Epithelial cell of prostate (primary cell): Measurements from ENCODE around the gene SPINT2.

Source experiments
- DNase-seq: peaks from one replicate; pipeline ENCODE4 v3.0.0-alpha.2; 2011; ENCODE audit warnings: low read depth, low spot score
- H3K27ac ChIP-seq: fragments of 450-650 bp; 2 replicates; pipeline ENCODE4 v1.5.1; 2017; ENCODE audit warnings: mild to moderate bottlenecking

Gene SPINT2

DNA sequence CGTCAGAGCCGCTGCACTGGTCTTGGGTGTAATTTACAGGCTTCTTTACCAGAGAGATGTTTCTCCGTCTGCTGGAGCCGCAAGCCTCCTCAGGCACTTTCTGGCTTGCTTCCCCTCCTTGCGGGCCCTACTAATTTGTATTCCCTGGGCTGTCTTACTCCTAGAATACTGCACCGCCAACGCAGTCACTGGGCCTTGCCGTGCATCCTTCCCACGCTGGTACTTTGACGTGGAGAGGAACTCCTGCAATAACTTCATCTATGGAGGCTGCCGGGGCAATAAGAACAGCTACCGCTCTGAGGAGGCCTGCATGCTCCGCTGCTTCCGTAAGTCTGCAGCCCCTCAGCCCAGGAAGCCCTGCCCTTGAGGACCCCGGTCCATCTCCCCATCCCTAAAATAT lies 25.6 kb downstream of the SPINT2 start:
- no peak for DNase-seq
- H3K27ac ChIP-seq = peak overlapping the region; percentile 99

DNA sequence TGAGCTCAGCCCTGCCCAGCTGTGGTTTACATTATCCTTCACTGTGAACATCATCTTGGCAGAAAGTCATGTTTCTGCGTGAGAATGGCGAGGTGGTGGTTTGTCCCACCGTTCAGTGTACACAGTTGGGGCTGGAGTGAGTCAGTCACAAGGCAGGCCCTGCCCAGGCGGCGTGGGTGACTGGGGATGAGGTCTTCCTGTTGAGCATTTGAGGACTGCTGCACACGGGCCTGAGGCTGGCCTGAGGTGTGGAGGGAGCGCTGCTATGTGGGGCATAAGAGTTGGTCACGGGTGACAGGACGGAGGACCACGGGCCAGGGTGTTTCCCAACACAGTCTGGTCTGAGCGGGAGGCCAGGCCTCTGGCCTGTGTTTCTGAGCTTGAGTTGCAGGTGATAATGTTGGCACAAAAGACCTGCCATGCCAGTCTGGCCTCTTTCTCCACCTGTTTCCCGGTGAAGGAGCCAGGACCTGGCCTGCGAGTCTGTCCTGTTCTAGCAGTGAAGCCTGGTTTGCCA lies 26.3 kb downstream of the SPINT2 start:
- peak overlapping the region; percentile 99 for H3K27ac ChIP-seq
- DNase-seq = peak; percentile 81

DNA sequence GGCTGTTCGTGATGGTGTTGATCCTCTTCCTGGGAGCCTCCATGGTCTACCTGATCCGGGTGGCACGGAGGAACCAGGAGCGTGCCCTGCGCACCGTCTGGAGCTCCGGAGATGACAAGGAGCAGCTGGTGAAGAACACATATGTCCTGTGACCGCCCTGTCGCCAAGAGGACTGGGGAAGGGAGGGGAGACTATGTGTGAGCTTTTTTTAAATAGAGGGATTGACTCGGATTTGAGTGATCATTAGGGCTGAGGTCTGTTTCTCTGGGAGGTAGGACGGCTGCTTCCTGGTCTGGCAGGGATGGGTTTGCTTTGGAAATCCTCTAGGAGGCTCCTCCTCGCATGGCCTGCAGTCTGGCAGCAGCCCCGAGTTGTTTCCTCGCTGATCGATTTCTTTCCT lies 27.5 kb downstream of the SPINT2 start:
- H3K27ac ChIP-seq = peak overlapping the region; percentile 99
- no peak for DNase-seq

DNA sequence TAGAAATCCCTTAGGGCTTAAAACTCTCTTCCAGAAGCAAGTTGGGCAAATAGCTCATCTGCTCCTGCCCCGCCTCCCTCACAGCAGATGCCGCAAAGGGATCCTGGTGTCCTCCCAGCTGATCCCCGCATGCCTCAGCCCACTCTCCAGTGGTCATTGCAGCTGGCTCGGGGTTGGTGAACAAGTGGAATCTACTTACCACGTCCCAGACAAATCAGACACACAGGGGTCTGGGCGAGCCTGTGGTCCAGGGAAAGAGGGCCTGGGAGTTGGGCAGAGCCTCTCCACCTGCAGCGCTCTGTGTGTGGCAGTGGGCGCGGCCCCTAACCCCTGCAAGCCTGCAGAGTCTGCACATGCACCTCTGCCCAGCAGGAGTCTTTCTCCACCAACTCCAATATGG lies 28.9 kb downstream of the SPINT2 start:
- no peak for DNase-seq
- peak overlapping the region; percentile 99 for H3K27ac ChIP-seq

DNA sequence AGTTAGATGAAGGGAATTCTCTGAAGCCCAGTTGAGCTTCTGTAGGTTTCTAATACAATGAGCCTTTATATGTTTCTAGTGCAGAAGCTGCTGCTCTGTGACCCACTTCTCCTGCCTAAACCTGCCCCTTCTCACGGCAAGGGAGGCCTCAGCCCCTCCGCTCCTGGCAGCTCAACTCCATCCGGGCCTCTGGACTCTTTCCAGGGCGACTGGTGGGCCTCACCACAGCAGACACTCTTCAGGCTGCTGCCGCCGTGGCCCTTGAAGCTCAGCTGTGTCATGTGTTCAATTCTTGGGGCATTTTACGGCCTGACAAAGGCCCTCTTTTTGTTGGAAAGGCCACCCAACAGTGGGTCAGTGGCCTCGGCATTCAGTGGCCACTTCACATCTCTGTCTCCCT lies 29.7 kb downstream of the SPINT2 start:
- peak overlapping the region; percentile 99 for H3K27ac ChIP-seq
- DNase-seq = no peak

DNA sequence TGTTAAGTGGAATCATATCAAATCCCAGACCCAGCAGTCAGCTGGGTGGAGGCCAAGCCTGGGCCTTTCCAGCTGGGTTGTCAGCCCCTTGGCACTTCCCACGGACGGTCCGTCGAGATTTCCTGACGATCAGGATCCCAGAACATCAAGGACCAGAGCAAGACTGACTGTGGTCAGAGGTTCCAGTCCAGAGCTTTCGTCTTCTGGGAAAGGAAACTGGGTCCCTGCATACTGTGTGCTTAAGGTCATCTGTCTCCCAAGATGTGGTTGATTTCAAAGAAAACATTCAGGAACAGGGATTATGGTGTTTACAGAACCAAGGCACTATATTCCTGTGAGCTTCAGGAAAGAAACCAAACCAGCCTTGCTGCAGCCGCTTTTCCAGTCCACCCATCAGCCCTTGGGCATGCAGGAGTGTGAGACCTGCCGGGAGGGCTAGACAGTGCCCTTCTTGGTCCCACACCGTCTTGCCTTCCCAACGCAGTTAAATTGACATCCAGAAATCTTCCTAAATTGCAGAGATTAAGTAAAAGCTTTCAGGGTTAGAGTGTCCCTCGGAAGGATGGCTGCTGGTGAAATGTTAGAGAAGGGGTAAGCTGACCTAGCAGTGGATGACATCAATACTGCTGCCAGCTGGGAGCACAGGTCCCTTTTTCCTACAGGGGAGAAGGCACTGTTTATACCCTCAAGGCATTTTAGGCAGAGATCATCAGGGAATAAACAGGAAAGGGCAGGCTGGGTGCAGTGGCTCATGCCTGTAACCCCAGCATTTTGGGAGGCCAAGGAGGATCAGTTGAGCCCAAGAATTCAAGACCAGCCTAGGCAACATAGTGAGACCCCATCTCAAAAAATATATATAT lies 34.7 kb downstream of the SPINT2 start:
- H3K27ac ChIP-seq = peak overlapping the region; percentile 99
- DNase-seq = no peak

DNA sequence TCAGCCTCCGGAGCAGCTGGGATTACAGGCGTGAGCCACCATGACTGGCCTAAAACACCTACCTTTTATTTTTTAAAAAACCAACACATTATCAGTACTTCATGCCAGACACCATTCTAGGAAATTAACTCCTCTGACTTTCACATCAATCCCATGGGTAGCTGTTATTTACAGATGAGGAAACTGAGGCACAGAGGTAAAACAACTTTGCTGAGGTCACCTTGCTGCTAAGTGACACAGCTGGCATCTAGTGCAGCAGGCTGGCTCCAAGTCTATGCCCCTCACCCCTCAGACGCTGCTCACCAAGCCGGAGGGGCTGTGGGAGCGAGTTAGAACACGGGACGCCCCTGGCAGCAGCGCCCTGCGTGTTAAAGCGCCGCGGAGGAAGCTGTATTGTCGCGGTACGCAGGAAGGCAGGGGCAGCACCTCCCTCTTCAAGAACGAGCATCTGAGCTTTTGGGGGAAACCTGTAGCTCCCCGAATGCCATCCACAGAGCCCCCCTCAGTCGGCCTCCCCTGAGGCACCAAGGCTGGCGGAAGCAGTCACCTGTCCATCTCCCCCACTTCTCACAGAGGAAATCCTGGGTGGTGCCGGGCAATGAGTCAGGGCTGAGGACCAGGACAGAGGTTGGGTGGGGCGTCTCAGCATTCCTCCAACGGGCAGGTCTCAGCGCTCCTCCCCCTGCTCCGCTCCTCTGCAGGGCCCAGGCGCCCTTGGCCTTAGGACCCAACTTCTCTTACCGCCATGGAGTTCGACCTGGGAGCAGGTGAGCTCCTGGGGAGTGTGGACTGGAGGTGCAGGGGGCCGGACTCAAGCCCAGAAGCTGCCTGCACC lies 39.4 kb downstream of the SPINT2 start, which contains the start of gene C19orf33:
C19orf33 (plus strand) TSS at position 735 of the 835 bp plus-strand sequence; CDS start at position 746, 11 bp downstream.
- no peak for DNase-seq
- H3K27ac ChIP-seq = peak within 1 kb of the TSS; percentile 99

DNA sequence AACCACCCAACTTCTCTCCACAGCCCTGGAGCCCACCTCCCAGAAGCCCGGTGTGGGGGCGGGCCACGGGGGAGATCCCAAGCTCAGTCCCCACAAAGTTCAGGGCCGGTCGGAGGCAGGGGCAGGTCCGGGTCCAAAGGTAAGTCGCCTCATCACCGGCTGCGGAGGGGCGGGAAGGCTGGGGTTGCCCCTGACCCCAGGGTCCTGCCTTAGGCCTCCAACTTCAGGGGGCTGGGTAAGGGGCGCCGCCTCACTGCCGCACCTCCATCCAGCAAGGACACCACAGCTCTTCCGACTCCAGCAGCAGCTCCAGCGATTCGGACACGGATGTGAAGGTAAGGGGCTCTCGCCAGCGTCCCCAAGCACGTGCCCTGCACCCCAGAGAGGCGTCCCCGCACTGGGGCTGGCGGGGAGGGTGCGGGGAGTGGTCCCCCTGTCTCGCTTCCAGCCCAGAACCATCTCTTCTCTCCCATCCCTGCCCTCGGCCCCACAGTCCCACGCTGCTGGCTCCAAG lies 40.0 kb downstream of the SPINT2 start:
- H3K27ac ChIP-seq = peak overlapping the region; percentile 99
- no peak for DNase-seq

DNA sequence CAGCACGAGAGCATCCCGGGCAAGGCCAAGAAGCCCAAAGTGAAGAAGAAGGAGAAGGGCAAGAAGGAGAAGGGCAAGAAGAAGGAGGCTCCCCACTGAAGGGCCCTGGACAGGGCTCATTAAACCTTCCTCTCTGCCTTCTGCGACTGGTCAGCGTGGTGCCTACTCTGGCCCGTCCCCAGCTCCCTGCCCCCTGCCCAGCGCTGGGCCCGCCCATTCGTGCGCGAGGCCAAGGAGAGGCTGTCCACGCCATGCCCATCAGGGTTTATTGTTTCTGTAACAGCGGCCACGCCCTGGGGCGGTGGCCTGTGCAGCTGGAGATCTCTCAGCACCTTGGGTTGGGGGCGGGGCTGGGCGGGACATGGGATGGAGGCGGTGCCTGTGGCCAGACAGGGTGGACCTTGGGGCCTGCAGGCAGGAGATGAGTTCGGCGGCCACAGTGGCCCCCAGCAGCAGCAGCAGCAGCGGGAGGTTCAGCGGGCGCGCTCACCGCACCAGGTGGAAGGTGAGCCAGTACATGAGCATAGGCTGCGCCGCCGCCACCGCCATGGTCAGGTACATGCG lies 40.6 kb downstream of the SPINT2 start:
- H3K27ac ChIP-seq = peak overlapping the region; percentile 99

DNA sequence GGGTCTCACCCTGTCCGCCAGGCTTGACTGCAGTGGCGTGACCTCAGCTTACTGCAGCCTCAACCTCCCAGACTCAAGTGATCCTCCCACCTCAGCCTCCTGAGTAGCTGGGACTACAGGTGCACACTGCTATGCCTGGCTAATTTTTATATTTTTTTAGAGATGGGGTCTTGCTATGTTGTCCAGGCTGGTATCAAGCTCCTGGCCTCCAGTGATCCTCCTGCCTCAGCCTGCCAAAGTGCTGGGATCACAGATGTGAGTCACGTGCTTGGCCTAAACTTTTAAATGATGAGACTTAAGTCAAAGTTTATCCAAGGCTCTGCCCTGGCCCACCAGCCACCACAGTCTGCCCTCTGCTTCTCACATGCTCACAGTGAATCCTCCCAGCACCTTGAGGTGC lies 41.9 kb downstream of the SPINT2 start:
- no peak for DNase-seq
- peak overlapping the region; percentile 99 for H3K27ac ChIP-seq

More for the DNA sequence above, 40.6 kb downstream of the SPINT2 start:
- DNase-seq = no peak

DNA sequence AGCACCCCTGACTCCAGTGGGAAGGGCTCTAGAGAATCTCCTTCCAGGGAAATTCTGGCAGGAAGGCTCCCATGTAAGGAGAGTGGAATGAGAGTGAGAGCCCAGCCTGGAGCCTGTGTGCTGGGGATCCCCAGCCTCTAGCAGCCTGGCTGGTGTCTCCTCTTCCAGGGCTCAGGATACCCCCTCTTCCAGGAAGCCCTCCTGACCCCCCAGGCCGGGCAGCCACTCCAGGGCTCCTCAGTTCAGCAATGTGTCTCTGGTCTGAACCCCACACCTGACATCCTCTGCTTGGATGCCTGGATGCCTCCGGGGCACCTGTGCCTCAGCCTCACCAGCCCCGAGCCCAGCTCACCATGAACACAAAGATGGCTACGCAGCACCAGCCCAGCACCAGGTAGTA lies 42.7 kb downstream of the SPINT2 start:
- H3K27ac ChIP-seq = peak overlapping the region; percentile 99
- DNase-seq = no peak

DNA sequence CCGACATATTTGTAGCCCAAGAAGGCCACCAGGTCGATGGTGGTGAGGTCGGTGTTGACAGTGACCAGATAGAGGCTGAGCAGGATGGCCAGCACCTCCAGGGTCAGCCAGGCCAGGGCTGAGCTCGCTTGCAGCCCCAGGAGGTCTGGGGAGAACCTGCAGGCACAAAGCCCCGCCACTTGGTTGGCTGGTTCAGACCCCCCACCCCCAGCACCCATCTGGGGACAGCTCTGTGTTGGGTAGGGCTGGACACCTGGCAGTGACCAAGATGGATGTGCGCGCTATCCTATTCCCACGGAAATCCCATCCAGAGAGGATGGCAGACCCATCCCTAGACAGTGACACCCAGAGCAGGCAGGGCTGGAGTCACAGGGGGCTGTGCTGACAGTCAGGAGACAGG lies 43.2 kb downstream of the SPINT2 start:
- peak overlapping the region; percentile 99 for H3K27ac ChIP-seq
- DNase-seq = no peak

DNA sequence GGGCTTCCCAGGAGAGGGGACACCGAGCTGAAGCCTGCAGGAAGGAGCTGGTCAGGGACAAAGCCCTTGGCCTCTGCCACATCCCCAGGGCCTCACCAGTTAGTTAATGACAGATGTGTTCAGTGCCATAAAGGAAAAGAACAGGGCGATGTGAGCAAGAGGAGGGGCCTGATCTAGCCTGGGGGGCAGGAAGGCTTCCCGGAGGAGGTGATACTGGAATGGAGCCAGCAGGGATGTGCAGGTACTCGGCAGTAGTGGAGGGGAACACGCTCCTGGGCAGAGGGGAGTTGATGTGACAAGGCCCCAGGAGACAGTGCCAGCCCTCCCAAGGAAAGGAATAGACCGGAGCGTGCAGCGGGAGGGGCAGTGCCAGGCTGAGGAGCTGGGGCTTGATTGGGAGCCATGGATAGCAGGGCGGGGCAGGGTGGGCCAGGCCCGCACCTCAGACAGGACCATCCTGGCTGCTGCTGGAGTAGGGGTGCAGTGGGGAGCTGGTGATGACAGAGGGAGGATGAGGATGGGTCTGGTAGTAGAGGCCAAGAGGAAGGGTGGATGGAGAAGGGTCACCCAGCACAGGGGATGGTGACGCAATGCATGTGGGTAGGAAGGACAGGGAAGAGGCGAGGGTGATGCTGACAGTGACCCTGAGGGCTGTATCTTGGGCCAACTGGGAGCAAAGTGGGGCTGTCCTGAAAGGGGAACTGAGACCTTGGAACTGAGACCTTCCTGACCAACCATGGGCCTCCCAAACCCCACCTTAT lies 43.8 kb downstream of the SPINT2 start:
- H3K27ac ChIP-seq = peak overlapping the region; percentile 99

DNA sequence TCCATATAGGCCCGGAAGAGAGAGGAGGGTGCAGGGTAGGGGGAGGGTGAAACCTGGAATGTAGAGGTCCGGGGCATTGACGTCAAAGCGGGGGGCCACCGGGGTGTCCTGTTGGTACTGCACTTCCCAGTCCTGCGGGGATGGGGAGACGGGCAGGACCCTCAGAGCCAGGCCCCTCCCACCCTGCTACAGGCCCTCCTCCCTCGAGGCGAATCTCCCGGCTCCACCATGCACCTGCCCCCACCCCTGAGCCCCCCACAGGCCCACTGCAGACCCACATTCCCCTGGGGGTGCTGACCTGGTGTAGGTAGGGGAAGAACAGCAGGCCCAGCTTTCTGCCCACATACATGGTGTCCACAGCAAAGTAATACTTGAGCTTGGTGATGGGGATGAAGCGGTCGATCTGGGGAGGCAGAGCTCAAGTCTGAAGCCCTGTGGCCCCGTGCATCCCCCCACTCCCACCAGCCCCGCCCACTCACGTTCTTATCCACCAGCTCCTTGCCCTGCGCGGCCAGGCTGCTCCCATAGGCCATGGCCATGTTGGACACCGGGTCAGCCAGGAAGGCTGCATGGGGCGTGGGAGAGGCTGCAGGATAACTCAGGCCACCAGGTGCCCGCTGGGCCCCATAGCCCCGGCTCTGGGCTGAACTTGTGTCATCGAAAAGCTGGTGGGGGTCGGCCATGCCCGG lies 44.7 kb downstream of the SPINT2 start:
- DNase-seq = no peak

More for the DNA sequence above, 43.8 kb downstream of the SPINT2 start:
- no peak for DNase-seq

DNA sequence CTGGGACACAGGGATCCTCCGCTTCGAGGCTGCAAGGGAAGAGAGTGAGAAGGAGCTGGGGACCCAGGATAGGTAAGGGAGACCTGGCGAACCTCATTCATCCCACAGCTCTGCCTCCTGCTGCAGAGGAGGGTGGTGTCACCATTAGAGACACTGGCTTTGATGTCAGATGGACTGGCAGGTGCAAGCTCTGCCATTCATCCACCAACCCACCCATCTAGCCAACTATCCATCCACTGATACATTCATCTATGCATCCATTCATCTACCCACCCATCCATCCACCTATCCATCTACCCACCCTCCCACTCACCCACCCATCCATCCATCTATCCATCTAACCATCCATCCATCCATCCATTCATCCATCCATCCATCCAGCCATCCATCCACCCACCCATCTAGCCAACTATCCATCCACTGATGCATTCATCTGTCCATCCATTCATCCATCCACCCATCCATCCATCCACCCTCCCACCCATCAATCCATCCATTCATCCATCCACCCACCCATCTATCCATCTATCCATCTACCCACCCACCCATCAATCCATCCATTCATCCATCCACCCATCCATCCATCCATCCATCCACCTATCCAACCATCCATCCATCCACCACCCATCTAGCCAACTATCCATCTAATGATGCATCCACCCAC lies 45.4 kb downstream of the SPINT2 start:
- no peak for DNase-seq
- no peak overlapping the region for H3K27ac ChIP-seq

More for the DNA sequence above, 44.7 kb downstream of the SPINT2 start:
- H3K27ac ChIP-seq = no peak overlapping the region

DNA sequence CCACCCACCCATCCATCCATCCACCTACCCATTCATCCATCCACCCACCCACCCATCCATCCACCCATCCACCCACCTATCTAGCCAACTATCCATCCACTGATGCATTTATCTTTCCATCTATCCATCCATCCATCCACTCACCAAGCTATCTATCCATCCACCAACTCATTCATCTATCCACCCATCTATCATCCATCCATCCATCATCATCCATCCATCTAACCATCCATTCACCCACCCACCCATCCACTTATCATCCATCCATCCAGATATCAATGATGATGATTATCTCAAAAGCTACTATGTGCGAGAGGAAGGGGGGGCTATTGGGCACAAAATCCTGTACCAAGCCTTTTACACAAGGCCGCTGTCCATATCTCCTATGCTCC lies 45.9 kb downstream of the SPINT2 start:
- no peak for DNase-seq
- no peak overlapping the region for H3K27ac ChIP-seq

DNA sequence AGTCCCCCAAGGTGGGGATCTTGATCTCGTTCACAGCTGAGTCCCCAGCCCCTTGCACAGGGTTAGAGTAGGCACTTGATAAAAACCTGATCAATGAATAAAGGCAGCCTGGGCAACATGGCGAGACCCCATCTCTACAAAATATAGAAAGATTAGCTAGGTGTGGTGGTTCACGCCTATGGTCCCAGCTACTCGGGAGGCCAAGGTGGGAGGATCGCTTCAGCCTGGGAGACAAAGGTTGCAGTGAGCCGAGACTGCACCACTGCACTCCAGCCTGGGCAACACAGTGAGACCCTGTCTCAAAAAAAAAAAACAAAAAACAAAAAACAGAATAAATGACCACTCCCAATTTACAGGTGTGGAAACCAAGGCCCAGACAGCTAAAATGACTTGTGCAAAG lies 46.6 kb downstream of the SPINT2 start:
- peak overlapping the region; percentile 17 for H3K27ac ChIP-seq
- no peak for DNase-seq

DNA sequence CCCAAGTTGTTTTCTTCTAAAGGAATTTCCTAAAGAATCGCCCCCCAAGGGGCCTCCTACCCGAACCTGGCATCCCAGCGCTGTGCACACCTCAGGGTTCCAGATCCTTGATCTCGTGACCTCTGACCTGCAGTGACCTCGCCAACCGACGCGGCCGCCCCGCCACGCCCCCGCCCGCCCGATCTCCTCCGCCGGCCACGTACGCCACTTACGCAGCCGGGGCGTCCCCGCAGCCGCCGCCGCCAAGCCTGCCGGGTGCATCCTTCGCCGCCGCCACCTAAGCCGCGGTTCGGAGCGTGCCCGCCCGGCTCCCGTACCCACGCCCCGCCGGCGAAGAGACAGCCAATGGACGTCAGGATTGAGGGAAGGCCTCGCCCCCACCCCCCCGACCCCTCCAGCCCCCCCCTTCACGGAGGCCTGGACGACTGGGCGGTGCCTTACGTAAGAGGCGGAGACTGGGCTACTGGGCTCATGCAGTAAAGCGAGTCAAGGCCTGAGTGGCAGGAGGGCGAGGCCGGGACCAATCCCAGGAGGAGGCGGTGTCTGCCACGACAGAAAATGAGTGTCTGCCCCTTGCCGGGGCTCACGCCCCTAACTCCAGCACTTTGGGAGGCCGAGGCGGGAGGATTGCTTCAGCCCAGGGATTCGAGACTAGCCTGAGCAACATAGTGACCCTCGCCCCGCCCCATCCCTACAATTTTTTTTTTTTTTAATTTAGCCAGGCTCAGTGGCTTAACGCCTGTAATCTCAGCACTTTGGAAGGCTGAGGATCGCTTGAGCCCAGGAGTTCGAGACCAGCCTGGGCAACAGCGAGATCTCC lies 51.5 kb downstream of the SPINT2 start, which contains the start of gene YIF1B:
YIF1B (minus strand) TSS at position 291 of the 820 bp plus-strand sequence; CDS start at position 261, 30 bp downstream.
- DNase-seq = peak; percentile 85
- H3K27ac ChIP-seq = peak within 1 kb of the TSS; percentile 75
